Measurements from ENCODE around the gene FDX2.
"Not testable (repeated sequence)": the region's sequence is repeated elsewhere in the genome, so short reads cannot be mapped to it uniquely, and the experiment has no call there.

FDX2 gene

GRCh38 chr19:10344780-10345179 is 29.0 kb upstream of the FDX2 start:
- in situ Hi-C loops (cut with HindIII; ENCODE audit: low pct_ligation_motif_present, low sequenced_read_pairs): no loop called here
- H3K27ac ChIP-seq: no peak overlapping the region
- no peak overlapping the region for H3K4me3 ChIP-seq (ENCODE audit: low read depth, low read length)
- peaks cover 1% of the 10 kb centered on the region for H3K36me3 ChIP-seq (replicated peaks)
- peak; percentile 16 for DNase-seq
- TF ChIP-seq, protein P1, sequence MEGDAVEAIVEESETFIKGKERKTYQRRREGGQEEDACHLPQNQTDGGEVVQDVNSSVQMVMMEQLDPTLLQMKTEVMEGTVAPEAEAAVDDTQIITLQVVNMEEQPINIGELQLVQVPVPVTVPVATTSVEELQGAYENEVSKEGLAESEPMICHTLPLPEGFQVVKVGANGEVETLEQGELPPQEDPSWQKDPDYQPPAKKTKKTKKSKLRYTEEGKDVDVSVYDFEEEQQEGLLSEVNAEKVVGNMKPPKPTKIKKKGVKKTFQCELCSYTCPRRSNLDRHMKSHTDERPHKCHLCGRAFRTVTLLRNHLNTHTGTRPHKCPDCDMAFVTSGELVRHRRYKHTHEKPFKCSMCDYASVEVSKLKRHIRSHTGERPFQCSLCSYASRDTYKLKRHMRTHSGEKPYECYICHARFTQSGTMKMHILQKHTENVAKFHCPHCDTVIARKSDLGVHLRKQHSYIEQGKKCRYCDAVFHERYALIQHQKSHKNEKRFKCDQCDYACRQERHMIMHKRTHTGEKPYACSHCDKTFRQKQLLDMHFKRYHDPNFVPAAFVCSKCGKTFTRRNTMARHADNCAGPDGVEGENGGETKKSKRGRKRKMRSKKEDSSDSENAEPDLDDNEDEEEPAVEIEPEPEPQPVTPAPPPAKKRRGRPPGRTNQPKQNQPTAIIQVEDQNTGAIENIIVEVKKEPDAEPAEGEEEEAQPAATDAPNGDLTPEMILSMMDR (IDR thresholded peaks at IDR 0.05; ENCODE audit: low read depth, low read length, missing control alignments): no peak
- no peaks in the 10 kb centered on the region for H3K27me3 ChIP-seq (replicated peaks)

GRCh38 chr19:10343495-10343894 is 27.7 kb upstream of the FDX2 start:
- H3K4me3 ChIP-seq (ENCODE audit: low read depth, low read length): no peak overlapping the region
- H3K36me3 ChIP-seq (replicated peaks): no peaks in the 10 kb centered on the region
- DNase-seq: no peak
- no peak overlapping the region for H3K27ac ChIP-seq
- in situ Hi-C loops (cut with HindIII; ENCODE audit: low pct_ligation_motif_present, low sequenced_read_pairs): no loop called here
- TF ChIP-seq, protein P1 (IDR thresholded peaks at IDR 0.05; ENCODE audit: low read depth, low read length, missing control alignments): no peak
- no peaks in the 10 kb centered on the region for H3K27me3 ChIP-seq (replicated peaks)

DNA sequence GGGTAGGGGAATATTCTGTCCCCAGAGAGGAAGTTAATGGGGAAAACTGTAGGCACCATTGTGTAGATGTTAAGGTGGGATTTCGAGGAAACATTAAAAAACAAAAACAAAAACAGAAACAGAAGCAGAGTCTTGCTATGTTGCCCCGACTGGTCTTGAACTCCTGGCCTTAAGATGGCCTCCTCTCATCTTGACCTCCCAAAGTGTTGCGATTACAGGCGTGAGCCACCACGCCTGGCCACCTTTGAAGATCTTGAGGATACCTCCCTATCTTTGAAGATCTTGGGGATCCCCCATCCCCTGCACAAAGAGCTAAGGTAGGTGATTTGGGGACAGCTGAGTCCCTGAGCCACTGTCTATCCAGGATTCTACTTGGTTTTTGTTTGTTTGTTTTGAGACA is 24.2 kb upstream of the FDX2 start:
- H3K4me3 ChIP-seq (ENCODE audit: low read depth, low read length): no peak overlapping the region
- in situ Hi-C loops (cut with HindIII; ENCODE audit: low pct_ligation_motif_present, low sequenced_read_pairs): no loop called here
- DNase-seq: no peak

GRCh38 chr19:10339380-10339960 is 23.7 kb upstream of the FDX2 start, which contains the start of gene ICAM3:
Gene ICAM3, minus strand, starts transcription at chr19:10339624. Its CDS starts 10 bp downstream, at chr19:10339614.
- Histone ChIP-seq H3K27ac (no peak within 1 kb of the TSS), H3K27me3 (replicated peaks) (no peaks in the 10 kb centered on the region), H3K4me3 (ENCODE audit: low read depth, low read length) (no peak within 1 kb of the TSS), H3K36me3 (replicated peaks) (no peaks in the 10 kb centered on the region)
- in situ Hi-C loops (cut with HindIII; ENCODE audit: low pct_ligation_motif_present, low sequenced_read_pairs): no loop called here
- no peak for DNase-seq
- TF ChIP-seq, protein P1 (IDR thresholded peaks at IDR 0.05; ENCODE audit: low read depth, low read length, missing control alignments): no peak

More for the DNA sequence above, 24.2 kb upstream of the FDX2 start:
- TF ChIP-seq, protein P1 (IDR thresholded peaks at IDR 0.05; ENCODE audit: low read depth, low read length, missing control alignments): no peak
- Histone ChIP-seq H3K27me3 (replicated peaks) (no peaks in the 10 kb centered on the region), H3K27ac (no peak overlapping the region), H3K36me3 (replicated peaks) (no peaks in the 10 kb centered on the region)

DNA sequence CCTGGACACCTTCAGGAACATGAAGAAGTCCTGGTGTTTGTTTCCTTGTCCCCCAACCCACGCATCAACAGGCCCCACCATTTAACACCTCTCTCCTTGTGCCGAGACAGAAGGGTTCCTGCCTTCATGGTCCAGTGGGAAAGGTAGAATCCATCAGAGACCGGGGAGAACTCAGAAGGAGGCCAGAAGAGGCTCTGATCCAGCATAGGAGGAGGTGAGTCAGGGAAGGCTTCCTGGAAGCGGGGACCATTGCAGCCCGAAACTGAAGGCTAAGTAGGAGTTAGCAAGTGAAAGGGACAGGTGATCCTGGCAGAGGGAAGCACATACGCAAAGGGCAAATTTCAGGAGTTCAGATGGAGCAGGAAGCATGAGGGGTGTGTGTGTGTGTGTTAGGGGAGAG is 23.1 kb upstream of the FDX2 start:
- TF ChIP-seq, protein P1 (IDR thresholded peaks at IDR 0.05; ENCODE audit: low read depth, low read length, missing control alignments): no peak
- H3K27ac ChIP-seq: no peak overlapping the region
- no peak for DNase-seq
- in situ Hi-C loops (cut with HindIII; ENCODE audit: low pct_ligation_motif_present, low sequenced_read_pairs): no loop called here
- H3K36me3 ChIP-seq (replicated peaks): no peaks in the 10 kb centered on the region
- no peaks in the 10 kb centered on the region for H3K27me3 ChIP-seq (replicated peaks)
- H3K4me3 ChIP-seq (ENCODE audit: low read depth, low read length): no peak overlapping the region

GRCh38 chr19:10336725-10337124 is 20.9 kb upstream of the FDX2 start:
- DNase-seq; H3K27me3 ChIP-seq (replicated peaks); in situ Hi-C loops (cut with HindIII; ENCODE audit: low pct_ligation_motif_present, low sequenced_read_pairs); H3K4me3 ChIP-seq (ENCODE audit: low read depth, low read length); H3K27ac ChIP-seq; H3K36me3 ChIP-seq (replicated peaks): not testable (repeated sequence)
